IPS DF 4.7 (cell line): ENCODE data around the gene IQGAP2.

Experiments used
- DNase-seq: peaks from one replicate; pipeline ENCODE4 v3.0.0-alpha.2; 2013; ENCODE audit warnings: low spot score; ENCODE audit errors: extremely low read depth

Gene IQGAP2

DNA sequence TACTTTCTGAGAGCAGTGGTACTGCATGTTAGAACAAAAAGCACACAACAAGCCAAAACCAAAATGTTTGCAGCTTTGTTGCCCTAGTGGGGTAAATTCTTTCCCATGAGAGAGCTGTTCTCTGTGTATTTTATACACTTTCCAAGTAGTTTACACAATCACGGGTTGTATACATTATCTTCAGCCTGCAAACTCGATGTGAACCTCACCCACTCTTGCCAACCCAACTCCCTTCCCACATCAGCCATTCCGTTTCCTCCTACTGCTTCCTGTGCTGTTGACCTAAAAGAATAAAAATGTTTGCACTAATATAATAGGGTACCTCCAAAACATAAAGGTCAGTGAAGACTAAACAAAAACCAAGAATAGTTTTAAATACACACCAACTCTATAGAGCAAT is 47.0 kb downstream of the IQGAP2 start:
- DNase-seq = no peak

- DNase-seq = no peak
These were observed 48.1 kb downstream of the IQGAP2 start for GRCh38 chr5:76451031-76451701.

DNA sequence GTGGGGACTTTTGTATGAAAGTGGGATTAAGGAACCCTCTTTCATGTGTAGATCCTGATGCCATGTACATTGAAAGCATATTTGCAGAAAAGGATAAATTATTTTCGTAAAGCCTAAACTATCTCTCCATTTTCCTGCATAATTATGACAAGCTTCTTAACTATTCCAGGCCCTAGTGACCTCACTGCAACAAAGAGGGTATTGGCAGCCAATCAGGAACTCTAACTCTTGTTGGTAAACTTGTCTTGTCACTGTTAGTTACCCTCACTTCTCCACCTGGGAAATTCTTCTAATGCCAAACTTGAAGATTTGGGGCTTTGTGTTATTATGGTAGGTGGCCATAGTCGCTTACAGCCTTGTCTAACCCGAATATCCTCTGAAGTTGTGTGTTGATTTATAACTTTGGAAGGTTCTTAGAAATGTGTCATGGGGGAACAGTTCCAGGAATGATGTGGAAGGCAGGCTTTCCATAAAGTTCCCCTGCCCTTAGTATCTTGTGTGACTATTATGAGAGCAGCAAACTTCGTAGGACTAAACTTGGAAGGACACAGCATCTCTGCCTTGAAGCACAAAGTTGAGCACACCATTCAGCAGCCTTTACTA is 52.5 kb downstream of the IQGAP2 start:
- DNase-seq = no peak

DNA sequence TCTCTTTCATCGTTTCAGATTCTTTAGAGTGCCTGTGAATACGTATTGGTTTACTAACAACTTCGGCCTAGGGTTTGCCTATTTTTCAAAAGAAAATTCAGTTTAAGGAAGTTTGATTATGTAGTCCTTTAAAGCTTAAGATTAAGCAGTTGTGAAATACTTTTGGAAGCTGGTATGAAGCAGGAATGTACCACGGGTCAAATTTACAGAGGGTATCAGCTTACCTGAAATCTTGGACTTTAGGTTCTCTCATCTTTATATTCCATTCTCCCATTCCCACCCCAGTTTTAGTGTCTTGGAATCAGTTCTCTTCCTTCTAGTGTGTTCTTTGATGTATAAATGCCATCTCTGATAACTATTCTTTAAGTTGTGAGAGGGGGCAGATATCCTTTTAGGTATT is 53.2 kb downstream of the IQGAP2 start:
- DNase-seq = no peak

GRCh38 chr5:76457674-76458485 is 54.8 kb downstream of the IQGAP2 start:
- DNase-seq = no peak

GRCh38 chr5:76458486-76458830 is 55.4 kb downstream of the IQGAP2 start:
- DNase-seq = no peak

DNA sequence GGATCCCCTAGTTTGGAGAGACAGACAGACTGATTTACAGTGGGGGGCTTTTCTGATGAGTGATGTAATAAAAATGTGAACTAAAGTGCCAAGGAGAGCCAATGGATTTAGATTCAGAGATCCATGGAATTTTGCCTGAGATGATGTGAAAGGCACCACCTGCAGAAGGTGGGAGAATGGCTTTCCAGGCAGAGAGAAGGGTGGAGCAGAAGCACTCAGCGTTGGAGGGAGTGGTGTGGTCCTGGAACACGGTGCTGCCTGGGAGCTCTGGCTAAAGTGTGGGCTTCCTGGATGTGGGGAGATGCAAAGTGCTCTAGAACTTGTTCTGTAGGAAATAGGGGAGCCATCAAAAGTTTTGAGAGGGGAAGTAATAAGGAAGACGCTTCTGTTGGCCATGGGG is 57.0 kb downstream of the IQGAP2 start:
- no peak for DNase-seq

- DNase-seq = no peak
These were observed 59.1 kb downstream of the IQGAP2 start for GRCh38 chr5:76462097-76462667.

GRCh38 chr5:76467216-76467615 is 64.1 kb downstream of the IQGAP2 start:
- DNase-seq = no peak

DNA sequence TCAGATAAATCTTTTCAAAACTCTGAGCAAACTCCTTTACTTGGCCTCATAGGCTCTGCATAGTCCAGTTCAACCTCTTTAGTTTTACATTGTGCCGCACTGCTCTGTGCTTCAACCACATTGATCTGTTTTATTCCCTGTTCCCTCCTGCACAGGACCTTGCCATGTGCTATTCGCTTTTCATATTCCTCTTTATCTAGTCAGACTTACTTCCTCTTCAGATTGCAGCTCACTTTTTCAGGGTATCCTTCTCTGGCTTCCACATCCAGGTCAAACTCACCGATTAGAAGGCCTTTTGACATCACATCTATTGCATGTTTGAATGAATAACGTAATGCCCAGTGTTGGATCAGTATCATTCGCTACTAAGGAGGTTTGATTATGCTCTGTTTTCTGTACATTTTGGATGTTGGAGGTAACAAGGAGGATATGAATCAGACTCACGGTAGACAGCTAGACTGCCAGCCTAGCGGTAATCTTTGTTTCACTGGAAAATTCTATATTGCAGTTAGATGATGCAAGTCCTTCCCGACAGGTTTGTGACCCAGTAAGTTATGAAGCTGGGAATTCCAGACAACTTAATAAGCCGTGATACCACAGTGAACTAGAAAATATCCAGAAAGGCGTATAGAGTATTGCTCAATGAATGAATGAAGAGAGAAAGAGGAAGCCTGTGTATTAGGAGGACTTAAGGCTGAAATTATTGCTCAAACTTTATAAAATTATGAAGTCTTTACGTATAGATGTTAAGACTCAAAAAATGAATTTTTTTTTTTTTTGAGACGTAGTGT is 65.7 kb downstream of the IQGAP2 start:
- no peak for DNase-seq

- DNase-seq = no peak
These were observed 66.7 kb downstream of the IQGAP2 start for GRCh38 chr5:76469656-76470290.

DNA sequence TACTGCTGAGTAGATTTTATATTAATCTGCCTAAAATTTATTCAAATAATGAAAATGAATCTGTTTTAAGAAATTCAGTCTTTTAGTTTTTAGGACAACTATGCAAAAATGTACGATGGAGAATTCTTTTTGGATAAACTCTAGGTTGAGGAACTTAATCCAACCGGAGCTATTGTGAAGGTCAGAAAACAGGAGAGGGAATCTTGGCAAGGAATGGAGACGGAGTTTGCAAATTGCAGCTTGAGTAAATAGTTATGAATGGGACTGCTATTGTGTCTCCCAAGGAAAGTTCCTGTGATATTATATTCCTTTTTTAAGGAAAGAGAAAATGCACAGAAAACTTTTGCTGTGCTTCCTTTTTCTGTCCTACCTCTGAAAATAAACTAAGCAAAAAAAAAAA is 67.9 kb downstream of the IQGAP2 start:
- no peak for DNase-seq

DNA sequence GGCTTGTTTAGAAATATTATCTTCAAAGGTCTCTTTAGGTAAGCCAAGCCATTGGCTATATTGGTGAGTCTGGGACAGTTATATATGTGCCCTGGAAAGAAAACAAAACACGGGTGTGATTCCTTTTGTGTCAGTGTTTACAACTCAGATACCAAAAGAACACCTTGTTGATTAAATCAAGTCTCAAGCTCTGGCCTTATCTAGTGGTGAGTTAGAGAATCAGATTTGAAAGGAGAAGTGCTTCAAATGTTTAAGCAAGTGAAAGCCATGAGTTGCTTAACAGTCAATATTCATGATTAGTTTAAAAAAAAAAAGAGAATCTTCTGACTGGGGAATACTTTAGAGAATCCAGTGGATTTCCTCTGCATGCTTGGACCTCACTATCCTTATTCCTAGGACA is 68.3 kb downstream of the IQGAP2 start:
- no peak for DNase-seq

- no peak for DNase-seq
These were observed 68.9 kb downstream of the IQGAP2 start for GRCh38 chr5:76471987-76472334.

DNA sequence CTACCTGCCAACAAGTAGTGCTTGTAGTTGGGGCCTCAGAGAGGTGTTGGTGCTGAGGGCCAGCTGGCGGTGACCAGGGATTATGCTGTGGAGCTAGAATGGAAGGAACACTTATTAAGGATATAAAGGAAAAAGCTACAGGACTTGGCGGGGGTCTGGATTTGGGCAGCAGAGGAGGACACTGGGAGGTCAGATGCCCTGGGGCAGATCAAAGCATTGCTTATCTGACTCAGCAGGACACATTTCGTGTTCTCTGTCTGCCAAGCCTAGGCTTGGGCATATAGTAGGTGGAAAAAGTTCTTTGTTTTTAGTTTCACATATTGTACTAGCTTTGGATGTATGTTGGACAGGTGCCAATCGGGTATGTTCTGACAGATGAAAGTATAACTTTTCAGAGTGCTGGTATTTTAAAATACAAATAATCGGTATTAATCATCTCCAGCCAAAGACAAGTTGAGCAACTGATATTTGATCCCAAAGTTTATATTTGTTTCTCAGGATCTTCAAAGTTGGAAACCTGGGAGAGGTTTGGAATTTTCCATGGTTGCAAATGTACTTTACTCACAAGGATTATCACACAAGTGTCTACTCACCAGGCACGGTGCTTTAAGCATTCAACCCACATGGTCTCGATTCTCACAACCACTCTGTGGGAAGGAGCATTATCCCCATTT is 69.4 kb downstream of the IQGAP2 start:
- DNase-seq = no peak

- DNase-seq = no peak
These were observed 69.9 kb downstream of the IQGAP2 start for GRCh38 chr5:76473009-76473336.

DNA sequence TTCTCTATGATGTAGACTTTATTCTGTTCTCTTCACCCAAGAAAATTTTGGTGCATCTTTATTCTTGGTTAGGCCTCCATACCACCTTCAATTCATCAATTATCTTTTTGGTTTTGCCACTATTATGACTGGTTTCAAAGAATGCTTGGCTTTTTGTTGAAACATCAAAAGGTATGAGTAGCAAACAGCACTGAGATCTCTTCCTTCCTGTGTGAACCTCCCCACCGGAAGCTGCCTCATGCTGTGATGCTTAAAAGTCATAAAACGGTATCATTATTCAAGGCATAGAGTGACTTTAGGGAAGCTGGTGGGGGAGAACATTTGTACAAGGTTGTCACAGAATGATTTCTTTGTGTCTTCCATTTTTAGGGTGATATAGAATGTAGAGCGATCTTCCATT is 70.6 kb downstream of the IQGAP2 start:
- no peak for DNase-seq

GRCh38 chr5:76474377-76474776 is 71.3 kb downstream of the IQGAP2 start:
- DNase-seq = no peak

DNA sequence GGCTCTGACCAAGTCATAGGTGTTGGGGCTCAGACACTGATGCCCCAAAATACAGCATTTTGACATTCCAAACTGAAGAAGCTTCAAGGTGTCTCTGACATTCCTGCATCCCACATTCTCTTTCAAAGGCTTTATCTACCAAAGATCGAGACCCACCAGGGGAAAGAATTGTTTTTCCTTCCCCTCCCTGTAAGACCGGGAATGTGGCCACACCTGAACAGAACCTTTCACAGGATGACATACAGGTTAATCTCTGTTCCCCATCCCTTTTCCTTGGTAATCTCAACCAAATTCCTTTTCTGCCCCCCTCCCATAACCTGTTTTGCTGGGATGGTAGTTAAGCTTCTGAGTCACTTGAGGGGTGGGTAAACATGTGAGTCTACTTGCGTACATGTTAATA is 72.3 kb downstream of the IQGAP2 start:
- DNase-seq = no peak

GRCh38 chr5:76475936-76476335 is 72.9 kb downstream of the IQGAP2 start:
- DNase-seq = no peak
